22Rv1 (cell line): ENCODE measurements around the gene WWP2.

Experiments used
- H3K27ac ChIP-seq: fragments of 450-650 bp; 2 replicates; pipeline ENCODE4 v1.5.1; 2017
- ZFX ChIP-seq: fragments of 450-650 bp; IDR thresholded peaks from 2 replicates; pipeline ENCODE4 v1.6.1; 2017; ENCODE audit warnings: antibody characterized with exemption, borderline replicate concordance
- TF ChIP-seq, protein P1 (sequence below): fragments of 450-650 bp; IDR thresholded peaks from 2 replicates; pipeline ENCODE4 v1.5.1; 2017; ENCODE audit warnings: mild to moderate bottlenecking

WWP2 gene

DNA sequence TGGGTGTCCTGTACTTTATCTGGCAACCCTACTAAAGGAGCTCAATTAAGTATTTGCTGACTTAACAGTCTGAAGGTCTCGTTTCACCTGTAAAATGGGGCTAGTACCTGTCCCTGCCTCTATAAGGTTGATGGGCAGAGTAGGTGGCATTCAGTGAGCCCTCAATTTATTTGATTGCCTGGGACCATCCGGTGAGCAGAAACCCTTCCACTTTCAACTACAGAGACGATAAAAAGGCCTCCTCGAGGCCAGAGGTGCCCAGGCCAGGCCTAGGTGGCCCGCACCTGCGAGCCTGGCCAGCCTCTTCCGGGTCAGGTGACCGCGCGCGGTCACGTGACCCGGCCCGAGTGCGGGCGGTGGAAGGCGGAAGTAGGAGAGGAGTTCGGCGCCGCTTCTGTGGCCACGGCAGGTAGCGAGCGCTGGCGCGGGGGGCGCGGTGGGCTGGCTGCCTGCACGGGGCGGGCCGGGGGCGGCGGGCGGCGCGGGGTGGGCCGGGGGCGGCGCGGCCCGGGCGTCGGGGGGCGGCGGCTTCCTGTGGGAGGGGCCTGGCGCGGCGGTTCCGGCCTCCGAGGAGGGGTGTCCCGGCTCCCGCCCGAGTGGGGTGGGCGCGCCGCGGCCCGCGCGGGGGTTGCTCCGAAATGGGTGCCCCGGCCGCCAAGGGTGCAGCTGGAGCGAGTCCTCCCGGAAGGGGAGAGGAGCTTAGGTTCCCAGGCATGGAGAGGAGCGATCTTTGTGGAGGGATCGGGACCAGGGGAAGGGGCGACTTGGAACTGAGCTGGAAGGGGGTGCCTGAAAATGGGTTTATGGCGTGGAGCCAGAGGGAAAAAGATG, at the start of gene WWP2:
WWP2 (plus strand) TSS at position 350 of the 831 bp plus-strand sequence. CDS start 24,679 bp downstream, outside the sequence.
- TF ChIP-seq ZFX: no peak
- TF ChIP-seq, protein P1, sequence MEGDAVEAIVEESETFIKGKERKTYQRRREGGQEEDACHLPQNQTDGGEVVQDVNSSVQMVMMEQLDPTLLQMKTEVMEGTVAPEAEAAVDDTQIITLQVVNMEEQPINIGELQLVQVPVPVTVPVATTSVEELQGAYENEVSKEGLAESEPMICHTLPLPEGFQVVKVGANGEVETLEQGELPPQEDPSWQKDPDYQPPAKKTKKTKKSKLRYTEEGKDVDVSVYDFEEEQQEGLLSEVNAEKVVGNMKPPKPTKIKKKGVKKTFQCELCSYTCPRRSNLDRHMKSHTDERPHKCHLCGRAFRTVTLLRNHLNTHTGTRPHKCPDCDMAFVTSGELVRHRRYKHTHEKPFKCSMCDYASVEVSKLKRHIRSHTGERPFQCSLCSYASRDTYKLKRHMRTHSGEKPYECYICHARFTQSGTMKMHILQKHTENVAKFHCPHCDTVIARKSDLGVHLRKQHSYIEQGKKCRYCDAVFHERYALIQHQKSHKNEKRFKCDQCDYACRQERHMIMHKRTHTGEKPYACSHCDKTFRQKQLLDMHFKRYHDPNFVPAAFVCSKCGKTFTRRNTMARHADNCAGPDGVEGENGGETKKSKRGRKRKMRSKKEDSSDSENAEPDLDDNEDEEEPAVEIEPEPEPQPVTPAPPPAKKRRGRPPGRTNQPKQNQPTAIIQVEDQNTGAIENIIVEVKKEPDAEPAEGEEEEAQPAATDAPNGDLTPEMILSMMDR: no peak
- peak within 1 kb of the TSS; percentile 86 for H3K27ac ChIP-seq

GRCh38 chr16:69712914-69713581, 49.1 kb upstream of the WWP2 start:
- no peak for TF ChIP-seq ZFX
- TF ChIP-seq, protein P1: no peak
- peak overlapping the region; percentile 30; the same call in 1 of the 2 replicates for H3K27ac ChIP-seq

- TF ChIP-seq, protein P1: no peak
- no peak for TF ChIP-seq ZFX
- H3K27ac ChIP-seq: no peak overlapping the region
These were observed 45.1 kb upstream of the WWP2 start for GRCh38 chr16:69717066-69717465.

DNA sequence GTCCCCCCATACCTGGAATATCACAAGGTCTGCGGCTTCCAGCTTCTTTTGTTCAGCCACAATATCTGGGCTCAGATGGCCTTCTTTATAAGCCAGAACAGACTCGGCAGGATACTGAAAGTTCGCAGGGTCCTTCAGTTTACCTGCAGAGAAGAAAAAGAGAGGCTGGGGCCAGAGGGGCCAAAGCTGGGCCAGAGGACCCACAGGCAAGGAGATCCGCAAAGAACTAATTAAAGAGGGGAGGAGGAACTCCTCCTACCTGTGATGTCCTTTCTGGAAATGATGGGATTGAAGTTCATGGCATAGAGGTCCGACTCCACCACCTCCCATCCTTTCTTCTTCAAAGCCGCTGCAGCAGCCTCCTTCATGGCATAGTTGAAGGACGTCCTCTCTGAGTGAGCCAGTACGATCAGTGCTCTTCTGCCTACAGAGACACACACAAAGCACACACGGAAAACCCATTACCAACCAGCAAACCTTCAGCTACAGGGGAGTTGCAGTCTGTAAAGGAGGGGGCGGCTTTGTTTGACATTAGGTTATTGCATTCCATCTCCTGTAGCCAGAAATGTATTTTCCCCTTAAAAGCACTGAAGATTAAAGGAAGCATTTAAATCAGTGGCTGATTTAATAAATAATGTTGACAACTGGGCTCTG, 43.9 kb upstream of the WWP2 start:
- no peak overlapping the region for H3K27ac ChIP-seq
- no peak for TF ChIP-seq ZFX
- TF ChIP-seq, protein P1: no peak

- no peak overlapping the region for H3K27ac ChIP-seq
- no peak for TF ChIP-seq ZFX
- TF ChIP-seq, protein P1: no peak
These were observed 41.2 kb upstream of the WWP2 start for GRCh38 chr16:69720822-69721430.

DNA sequence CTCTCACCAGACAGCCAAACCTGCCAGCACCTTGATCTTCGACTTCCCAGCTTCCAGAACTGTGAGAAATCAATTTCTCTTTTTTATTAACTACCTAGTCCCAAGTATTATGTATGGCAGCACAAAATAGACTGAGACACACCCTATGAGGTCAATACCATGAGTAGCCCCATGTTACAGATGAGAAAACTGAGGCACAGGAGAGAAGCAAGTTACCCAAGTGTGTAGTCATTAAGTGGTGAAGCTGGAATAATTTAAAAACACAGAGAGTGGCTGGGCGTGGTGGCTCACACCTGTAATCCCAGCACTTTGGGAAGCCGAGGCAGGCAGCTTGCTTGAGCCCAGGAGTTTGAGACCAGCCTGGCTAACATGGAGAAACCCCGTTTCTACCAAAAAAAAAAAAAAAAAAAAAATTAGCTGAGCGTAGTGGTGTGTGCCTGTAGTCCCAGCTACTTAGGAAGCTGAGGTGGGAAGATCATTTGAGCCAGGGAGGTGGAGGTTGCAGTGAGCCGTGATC, 40.6 kb upstream of the WWP2 start:
- TF ChIP-seq ZFX: no peak
- TF ChIP-seq, protein P1: no peak
- H3K27ac ChIP-seq: no peak overlapping the region
